A549 (cell line): ENCODE results near the gene POLE2.
"Not testable (repeated sequence)": the region's sequence is repeated elsewhere in the genome, so short reads cannot be mapped to it uniquely, and the experiment has no call there.

Experiments used
- CEBPB ChIP-seq, 2 experiments: fragments of >200 bp in 1 of 2; sonication (Bioruptor Twin) in 1 of 2; formaldehyde crosslinking in 1 of 2; IDR thresholded peaks; 2 replicates each; pipeline ENCODE4 v1.6.1; 2012 to 2016
- CTCF ChIP-seq: fragments of >200 bp; sonication (Bioruptor Twin); formaldehyde crosslinking; IDR thresholded peaks from 3 replicates; pipeline ENCODE4 v1.5.1; 2016
- ELK1 ChIP-seq: fragments of 150-350 bp; IDR thresholded peaks from 2 replicates; pipeline ENCODE4 v1.6.1; 2014; ENCODE audit warnings: low read depth, mild to moderate bottlenecking, low read length
- EP300 ChIP-seq, 2 experiments: fragments of >200 bp; sonication (Bioruptor Twin); formaldehyde crosslinking; IDR thresholded peaks; 2 replicates in 1 of 2; 3 replicates in 1 of 2; pipeline ENCODE4 v1.6.1; 2016 to 2017
- HEYL ChIP-seq: fragments of 250-450 bp; sonication (Bioruptor Pico); IDR thresholded peaks from 2 replicates; pipeline ENCODE4 v1.8.0; 2021; ENCODE audit warnings: mild to moderate bottlenecking, moderate library complexity
- JUN ChIP-seq, 2 experiments: fragments of >200 bp; sonication (Bioruptor Twin); formaldehyde crosslinking; IDR thresholded peaks; 2 replicates in 1 of 2; 3 replicates in 1 of 2; pipeline ENCODE4 v1.6.1; 2016 to 2017
- MAFK ChIP-seq: fragments of 450-650 bp; IDR thresholded peaks from 2 replicates; pipeline ENCODE4 v1.6.1; 2014; ENCODE audit not compliant: partially characterized antibody
- NR3C1 ChIP-seq: fragments of >200 bp; sonication (Bioruptor Twin); formaldehyde crosslinking; IDR thresholded peaks from 3 replicates; pipeline ENCODE4 v1.6.1; 2017
- POLR2A ChIP-seq: IDR thresholded peaks from 2 replicates; pipeline ENCODE4 v1.6.1; 2012; ENCODE audit warnings: mild to moderate bottlenecking, low read length
- RAD21 ChIP-seq, 2 experiments: fragments of >200 bp in 1 of 2; sonication (Bioruptor Twin) in 1 of 2; formaldehyde crosslinking in 1 of 2; IDR thresholded peaks in 1 of 2; conservative IDR thresholded peaks in 1 of 2; 2 replicates in 1 of 2; 3 replicates in 1 of 2; pipeline ENCODE4 v1.6.1; 2012 to 2018; ENCODE audit warnings: inconsistent platforms in 1 of 2
- RCOR1 ChIP-seq: fragments of 150-350 bp; IDR thresholded peaks from 2 replicates; pipeline ENCODE4 v1.6.1; 2014; ENCODE audit warnings: antibody characterized with exemption, low read length, low read depth
- SMC3 ChIP-seq: fragments of >200 bp; sonication (Bioruptor Twin); formaldehyde crosslinking; IDR thresholded peaks from 3 replicates; pipeline ENCODE4 v1.6.1; 2018; ENCODE audit warnings: inconsistent platforms
- SREBF2 ChIP-seq: fragments of 450-650 bp; IDR thresholded peaks from 2 replicates; pipeline ENCODE4 v1.6.1; 2014; ENCODE audit warnings: mild to moderate bottlenecking, moderate library complexity
- TF ChIP-seq, protein P1 (sequence below): fragments of 450-650 bp; IDR thresholded peaks from 2 replicates; pipeline ENCODE4 v1.6.1; 2014; ENCODE audit warnings: antibody characterized with exemption

- TF ChIP-seq MAFK; RAD21 (conservative IDR thresholded peaks at IDR 0.05 in 1 of 2, IDR thresholded peaks at IDR 0.05 in 1 of 2); ELK1; CTCF; SREBF2; POLR2A; EP300 (IDR thresholded peaks at IDR 0.05); CEBPB (IDR thresholded peaks at IDR 0.05); RCOR1; HEYL (CRISPR knock-in tag); SMC3; JUN (IDR thresholded peaks at IDR 0.05); NR3C1: not testable (repeated sequence)
- TF ChIP-seq, protein P1, sequence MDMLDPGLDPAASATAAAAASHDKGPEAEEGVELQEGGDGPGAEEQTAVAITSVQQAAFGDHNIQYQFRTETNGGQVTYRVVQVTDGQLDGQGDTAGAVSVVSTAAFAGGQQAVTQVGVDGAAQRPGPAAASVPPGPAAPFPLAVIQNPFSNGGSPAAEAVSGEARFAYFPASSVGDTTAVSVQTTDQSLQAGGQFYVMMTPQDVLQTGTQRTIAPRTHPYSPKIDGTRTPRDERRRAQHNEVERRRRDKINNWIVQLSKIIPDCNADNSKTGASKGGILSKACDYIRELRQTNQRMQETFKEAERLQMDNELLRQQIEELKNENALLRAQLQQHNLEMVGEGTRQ, result not testable (repeated sequence)
Measured at GRCh38 chr14:49704471-49704870, 16.5 kb upstream of the POLE2 start.
